Measurements from ENCODE around the gene KLHL26.
"Not testable (repeated sequence)": the region's sequence is repeated elsewhere in the genome, so short reads cannot be mapped to it uniquely, and the experiment has no call there.

The KLHL26 gene, protein sequence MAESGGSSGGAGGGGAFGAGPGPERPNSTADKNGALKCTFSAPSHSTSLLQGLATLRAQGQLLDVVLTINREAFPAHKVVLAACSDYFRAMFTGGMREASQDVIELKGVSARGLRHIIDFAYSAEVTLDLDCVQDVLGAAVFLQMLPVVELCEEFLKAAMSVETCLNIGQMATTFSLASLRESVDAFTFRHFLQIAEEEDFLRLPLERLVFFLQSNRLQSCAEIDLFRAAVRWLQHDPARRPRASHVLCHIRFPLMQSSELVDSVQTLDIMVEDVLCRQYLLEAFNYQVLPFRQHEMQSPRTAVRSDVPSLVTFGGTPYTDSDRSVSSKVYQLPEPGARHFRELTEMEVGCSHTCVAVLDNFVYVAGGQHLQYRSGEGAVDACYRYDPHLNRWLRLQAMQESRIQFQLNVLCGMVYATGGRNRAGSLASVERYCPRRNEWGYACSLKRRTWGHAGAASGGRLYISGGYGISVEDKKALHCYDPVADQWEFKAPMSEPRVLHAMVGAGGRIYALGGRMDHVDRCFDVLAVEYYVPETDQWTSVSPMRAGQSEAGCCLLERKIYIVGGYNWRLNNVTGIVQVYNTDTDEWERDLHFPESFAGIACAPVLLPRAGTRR

DNA sequence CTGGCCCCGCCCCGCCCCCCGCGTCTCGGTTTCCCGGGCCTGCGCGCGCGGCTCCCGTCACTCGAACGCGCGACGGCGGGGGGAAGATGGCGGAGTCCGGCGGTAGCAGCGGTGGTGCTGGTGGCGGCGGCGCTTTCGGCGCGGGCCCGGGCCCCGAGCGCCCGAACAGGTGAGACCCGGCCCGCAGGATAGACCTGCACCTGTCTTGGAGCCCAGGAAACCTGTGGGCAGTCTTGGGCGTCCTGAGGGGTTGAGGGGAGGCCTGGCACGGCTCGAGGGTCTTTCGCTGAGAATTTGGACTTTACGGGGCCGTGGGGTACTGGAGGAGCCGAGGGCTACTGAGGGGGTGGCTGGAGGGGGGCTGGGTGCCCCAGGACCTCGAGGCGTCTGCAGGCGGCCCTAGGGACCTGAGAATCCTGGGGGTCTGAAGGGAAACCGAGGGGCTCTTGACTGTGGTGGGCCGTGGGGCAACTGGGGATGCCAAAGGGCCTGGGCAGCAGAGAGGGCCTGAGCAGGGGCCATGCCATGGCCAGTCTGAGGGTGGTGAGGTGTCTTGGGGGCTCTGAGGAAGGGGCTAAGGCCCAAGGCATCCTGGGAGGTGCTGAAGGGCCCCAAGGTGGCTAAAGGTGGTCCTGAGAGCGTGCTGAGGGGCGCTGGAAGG is at the start of gene KLHL26:
KLHL26 (plus strand) TSS at position 60 of the 661 bp plus-strand sequence; CDS start at position 87, 27 bp downstream.
- no peak for DNase-seq

GRCh38 chr19:18587561-18587960 is 49.3 kb upstream of the KLHL26 start:
- DNase-seq = no peak

DNA sequence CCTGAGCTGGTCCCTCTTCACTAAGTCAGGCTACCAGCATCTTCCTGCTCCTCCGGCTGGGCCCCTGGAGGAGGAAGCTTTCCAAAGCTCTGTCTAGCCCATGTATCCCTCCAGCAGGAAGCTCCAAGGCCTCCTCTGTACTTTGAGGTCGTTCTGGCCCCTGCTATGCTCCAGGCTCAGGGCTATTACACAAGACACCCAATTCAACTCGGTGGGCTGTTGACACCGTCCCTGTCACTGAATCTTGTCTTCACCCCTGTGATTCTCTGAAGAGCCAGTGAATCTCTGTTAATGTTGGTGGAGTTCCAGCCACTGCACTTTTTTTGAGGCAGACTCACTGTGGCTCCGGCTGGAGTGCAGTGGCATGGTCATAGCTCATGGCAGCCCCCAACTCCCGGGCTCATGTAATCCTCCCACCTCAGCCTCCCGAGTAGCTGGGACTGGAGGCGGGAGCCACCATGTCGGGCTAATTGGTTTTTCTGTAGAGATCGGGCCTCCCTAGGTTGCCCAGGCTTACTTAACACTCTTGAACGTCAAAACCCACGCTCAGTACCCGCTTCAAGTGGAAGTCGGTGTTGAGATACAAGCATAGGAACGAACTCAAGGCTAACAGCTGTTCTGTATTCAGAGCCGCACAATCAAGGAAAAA is 48.7 kb upstream of the KLHL26 start:
- no peak for DNase-seq

- peak; percentile 91 for DNase-seq
Measured at GRCh38 chr19:18588611-18589379, 48.0 kb upstream of the KLHL26 start, which contains the start of gene REX1BD. REX1BD (plus strand) TSS chr19:18588798; CDS start chr19:18588802, 4 bp downstream.

- DNase-seq = peak; percentile 86
Measured at GRCh38 chr19:18589380-18590272, 47.2 kb upstream of the KLHL26 start.

DNA sequence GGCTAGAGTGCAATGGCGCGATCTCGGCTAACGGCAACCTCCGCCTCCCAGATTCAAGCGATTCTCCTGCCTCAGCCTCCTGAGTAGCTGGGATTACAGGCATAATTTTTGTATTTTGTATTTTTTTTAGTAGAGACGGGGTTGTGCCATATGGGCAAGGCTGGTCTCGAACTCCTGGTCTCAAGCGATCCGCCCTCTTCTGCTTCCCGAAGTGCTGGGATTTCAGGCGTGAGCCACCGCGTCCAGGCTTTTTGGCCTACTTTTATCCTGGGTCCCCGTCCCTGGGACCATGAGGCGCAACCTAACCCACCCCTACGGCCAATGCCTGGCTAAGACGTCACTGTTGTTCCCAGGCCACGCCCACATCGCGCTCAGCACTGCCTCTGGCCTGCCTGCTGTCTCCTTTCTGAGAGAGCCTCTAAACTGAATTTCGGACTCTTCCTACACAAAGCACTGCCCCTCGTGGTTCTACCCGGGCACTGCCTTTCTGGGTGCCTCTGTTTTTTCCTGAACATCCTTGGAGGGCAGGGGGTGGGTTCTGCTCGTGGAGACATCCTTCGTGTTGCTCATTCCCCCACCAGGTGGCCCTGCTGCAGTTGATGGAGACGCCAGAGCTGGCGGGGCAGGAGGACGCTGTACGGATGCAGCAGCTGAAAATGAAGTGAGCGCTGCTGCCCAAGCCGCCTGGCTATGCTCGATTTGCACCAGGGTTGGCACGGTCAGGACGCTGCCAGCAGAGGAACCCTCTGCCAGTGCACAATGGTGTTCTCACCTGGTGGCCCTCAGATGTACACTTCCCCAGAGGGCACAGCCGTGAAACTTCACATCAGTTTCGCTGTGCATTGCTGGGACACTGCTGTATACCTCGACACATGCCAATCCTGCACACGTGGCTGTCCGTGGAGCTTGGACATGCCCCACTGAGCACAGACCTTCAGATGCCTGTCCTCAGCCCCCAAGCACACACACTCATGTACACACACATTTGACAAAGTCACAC is 46.3 kb upstream of the KLHL26 start:
- DNase-seq = no peak

- no peak for DNase-seq
Measured at GRCh38 chr19:18591735-18592385, 45.0 kb upstream of the KLHL26 start.

DNA sequence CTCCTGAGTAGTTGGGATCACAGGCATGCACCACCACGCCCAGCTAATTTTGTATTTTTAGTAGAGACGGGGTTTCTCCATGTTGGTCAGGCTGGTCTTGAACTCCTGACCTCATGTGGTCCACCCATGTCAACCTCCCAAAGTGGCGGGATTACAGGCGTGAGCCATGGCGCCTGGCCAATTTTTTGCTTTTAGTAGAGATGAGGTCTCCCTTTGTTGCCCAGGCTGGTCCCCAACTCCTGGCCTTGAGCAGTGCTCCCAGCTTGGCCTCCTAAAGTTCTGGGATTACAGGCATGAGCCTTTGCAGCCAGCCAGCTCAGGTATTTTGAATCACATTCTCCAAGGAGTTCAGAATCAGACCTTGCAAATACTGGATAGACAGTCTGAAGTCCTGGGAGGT is 44.1 kb upstream of the KLHL26 start:
- not testable (repeated sequence) for DNase-seq

DNA sequence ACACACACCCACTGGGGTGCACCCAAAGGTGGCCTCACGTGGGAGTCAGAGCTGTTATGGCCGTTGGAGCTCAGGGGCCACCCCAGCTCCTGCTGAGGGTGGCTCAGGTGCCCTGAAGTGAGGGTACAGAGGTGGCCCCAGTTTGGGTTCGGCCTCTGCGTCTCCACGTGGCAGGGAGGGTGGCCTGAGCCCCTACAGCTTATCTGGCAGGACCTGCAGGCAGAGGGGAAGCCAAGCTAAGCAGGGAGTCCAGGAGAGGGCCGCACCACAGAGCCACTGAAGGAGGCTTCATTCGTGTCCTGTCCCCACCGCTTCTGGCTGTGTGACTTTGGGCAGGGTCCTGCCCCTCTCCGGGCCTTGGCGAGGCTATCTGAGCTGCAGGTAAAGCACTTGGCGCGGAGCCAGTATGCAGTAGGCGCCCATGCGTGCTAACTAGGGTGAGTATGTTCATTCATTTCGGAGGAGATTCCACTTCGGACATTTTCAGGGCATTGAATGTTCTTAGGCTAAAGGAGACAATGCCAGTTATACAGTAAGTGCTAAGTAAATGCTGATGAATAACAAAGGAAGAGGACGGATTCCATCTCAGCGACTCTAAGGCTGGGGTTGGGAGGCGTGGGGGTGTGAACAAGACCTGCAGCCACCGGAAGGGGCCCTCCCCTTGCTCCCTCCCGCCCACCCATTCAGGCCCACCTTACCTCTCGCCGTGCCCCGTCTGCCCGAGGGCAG is 43.3 kb upstream of the KLHL26 start:
- DNase-seq = no peak

DNA sequence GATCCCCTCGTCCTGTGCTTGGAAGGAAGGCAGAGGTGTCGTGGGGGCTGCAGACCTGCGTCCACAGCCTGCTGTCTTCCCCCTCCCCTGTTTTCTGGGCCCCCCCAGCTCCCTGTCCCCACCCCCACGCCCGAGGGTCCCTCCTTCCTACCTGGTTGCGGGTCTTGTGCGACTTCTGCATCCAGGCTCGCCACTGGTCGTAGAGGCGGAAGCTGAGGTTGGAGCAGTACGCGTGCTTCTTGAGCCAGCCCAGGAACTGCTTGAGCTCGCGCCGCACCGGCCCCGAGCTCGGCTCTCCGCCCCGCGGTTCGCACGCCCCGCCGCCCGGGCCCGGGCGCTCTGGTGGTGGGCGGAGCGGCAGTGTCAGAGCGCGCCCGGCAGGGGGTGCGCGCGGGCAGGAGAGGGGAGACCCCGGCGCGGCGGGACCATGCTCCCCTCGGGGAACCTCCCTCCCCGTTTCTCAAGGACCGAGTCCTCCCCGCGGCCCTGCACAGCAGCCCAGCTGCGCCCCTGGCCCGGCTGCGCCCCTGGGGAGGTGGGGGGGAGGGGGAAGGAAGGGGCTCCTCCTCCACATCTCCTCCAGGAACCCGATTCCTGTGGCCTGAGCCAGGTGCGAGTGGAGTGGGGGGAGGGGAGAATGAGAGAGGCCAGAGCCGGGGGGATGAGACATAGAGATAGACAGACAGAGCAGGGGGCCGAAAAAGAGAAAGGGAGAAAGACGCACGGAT is 42.6 kb upstream of the KLHL26 start:
- peak; percentile 88 for DNase-seq

DNA sequence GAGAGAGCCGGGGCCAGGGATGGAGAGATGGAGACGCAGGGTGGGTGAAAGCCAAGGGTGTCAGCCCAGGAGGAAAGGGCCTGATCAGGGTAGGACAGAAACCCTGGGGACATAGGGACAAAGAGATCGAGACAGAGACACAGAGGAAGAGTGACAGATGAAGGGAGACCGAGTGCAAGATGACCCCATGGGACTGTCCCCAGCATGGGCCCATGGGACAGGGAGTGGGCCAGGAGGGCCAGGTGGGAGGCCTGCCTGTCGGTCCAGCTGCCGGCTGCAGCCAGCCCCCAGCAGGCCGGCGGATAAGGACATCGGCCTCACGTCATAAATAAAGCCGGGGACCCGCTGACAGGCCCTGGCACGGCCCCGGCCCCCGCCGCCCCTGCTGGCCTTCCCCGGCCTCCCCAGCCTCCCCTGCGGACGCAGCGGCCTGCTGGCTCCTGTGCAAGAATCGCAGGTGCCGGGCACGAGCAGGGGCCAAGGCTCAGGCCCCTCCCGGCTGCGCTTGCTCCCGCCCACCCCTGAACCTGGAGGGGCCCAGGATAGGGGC is 41.9 kb upstream of the KLHL26 start:
- no peak for DNase-seq

DNA sequence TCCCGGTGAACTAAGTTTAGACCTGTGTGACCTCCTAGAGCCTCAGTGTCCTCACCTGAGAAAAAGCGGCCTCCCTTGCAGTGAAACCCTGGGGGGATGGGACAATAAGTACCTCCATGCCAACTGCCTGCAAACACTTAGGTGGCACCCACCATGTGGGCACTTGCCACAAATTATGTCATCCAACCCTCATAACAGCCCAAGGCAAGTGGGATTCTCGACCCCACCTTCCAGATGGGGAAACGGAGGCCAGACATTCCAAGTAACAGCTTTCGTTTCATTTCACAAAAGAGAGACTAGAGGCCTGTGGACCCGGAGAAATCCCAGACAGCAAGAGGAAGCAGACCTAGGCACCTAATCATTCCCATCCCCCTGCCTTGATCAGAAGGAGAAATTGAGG is 41.4 kb upstream of the KLHL26 start:
- DNase-seq = no peak

- no peak for DNase-seq
Measured at GRCh38 chr19:18596752-18597157, 40.1 kb upstream of the KLHL26 start.

DNA sequence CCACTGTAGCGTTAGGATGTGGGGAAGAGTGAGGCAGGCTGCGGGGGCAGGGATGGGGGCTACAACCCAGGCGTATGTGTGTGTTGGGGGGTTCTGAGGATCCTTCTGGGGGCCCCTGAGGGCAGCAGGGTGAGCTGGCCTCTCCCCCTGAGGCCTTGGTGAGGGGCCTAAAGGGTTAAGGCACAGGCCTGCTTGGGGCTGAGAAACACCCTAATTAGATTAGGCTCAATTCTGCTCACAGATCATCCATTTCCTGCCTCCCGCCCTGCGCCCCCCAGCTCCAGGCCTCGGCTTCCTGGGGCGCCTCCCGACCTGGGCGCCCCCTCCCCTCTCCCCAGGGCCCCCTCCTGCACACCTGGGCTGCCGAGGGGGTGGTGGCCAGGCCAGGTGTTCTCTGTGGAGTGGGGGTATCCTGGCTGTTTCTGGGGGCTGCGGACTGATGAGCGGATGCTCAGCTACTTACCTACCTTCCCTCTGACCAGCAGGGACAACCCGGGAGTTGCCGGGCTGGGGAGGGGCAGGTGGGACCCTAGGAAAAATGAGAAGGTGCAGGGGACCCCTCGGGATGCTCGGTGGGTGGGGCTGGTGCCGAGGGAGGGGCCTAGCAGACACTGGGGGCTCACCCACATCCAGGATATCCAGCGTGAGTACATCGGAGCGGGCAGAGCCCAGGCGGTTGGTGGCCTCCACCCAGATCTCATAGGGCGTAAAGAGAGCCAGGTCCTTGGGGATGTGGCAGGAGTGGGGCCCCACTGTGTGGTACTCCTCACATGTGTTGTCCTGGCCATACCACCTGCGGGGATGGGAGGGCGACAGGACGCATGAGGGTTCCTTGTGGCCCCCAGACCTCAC is 38.8 kb upstream of the KLHL26 start:
- DNase-seq = no peak

DNA sequence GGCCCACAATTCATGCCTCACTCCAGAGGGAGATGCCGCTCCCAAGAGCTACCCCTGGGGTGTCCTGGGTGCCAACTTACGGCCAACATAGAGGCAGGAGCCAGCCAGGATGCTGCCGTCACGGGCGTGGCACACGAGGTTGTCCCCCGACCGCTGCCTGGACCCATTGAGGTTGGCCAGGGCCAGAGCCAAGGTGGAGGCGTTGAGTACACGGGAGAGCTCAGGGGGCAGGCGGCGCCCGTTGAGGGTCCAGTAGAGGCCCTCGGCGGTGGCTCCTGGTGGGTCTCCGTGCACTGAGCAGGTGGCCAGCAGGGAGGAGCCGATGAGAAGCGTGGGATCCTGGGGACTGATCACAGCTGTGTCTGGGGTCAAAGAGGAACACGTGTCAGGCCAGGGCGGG is 37.3 kb upstream of the KLHL26 start:
- DNase-seq = no peak

DNA sequence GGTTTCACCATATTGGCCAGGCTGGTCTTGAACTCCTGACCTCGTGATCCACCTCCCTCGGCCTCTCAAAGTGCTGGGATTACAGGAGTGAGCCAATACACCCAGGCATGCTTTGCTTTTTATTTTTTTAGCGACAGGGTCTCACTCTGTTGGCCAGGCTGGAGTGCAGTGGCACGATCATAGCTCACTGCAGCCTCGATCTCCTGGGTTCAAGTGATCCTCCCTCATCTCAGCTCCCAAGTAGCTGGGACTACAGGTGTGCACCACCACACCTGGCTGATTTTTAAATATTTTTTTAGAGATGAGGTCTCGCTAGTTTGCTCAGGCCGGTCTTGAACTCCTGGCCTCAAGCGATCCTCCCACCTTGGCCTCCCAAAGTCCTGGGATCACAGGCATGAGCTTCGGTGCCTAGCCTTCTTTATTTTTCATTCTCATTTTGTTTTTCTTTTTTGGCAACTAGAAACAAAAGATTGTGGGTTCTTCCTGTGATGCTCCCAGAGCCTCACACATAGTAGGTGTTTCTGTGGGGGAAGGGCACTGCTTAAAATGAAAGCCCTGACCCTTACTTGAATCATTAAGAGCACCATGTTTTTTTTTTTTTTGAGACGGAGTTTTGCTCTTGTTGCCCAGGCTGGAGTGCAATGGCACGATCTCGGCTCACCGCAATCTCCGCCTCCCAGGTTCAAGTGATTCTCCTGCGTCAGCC is 36.0 kb upstream of the KLHL26 start:
- DNase-seq = not testable (repeated sequence)

All from RPMI8226 (cell line).